Heart right ventricle (tissue), 16 donors: ENCODE measurements around the gene ARRDC3. TPM values are rescaled to one million over a fixed set of nuclear protein-coding genes. Genes with fewer than 3 reads are reported as not detected.
"Not testable (repeated sequence)": the region's sequence is repeated elsewhere in the genome, so short reads cannot be mapped to it uniquely, and the experiment has no call there.

Experiments used
- ATAC-seq, 8 donors: fragments of 200-7000 bp; cut with Tn5 transposase; one replicate each; pipeline ENCODE4 v1.9.1; 2020; ENCODE audit warnings: mild to moderate bottlenecking in 8 of 8, moderate library complexity in 8 of 8, moderate number of reproducible peaks in 1 of 8
- DNase-seq, 2 donors: peaks; one replicate each; pipeline ENCODE4 v3.0.0-alpha.2; 2020
- H3K27ac ChIP-seq, 10 donors: fragments of 200-600 bp; sonication (generic) in 2 of 10; one replicate each; pipeline versions ENCODE4 v1.5.0 to v1.8.0; 2020 to 2022; ENCODE audit warnings: mild to moderate bottlenecking in 3 of 10
- H3K27me3 ChIP-seq, 7 donors: fragments of 200-600 bp; one replicate each; pipeline ENCODE4 v1.8.0; 2021 to 2022; ENCODE audit warnings: mild to moderate bottlenecking in 2 of 7
- H3K36me3 ChIP-seq, 9 donors: fragments of 200-600 bp; sonication (generic) in 1 of 9; one replicate each; pipeline versions ENCODE4 v1.5.0 to v1.8.0; 2020 to 2022; ENCODE audit warnings: mild to moderate bottlenecking in 2 of 9
- H3K4me1 ChIP-seq, 9 donors: fragments of 200-600 bp; sonication (generic) in 1 of 9; one replicate each; pipeline versions ENCODE4 v1.5.0 to v1.8.0; 2020 to 2022; ENCODE audit warnings: mild to moderate bottlenecking in 4 of 9
- H3K4me3 ChIP-seq, 10 donors: fragments of 200-600 bp; sonication (generic) in 2 of 10; one replicate each; pipeline versions ENCODE4 v1.5.0 to v1.8.0; 2020 to 2022; ENCODE audit warnings: mild to moderate bottlenecking in 7 of 10, moderate library complexity in 2 of 10
- H3K9me3 ChIP-seq, 11 donors: fragments of 200-600 bp in 10 of 11; sonication (generic) in 2 of 11; one replicate each; pipeline versions ENCODE4 v1.5.0 to v1.8.0; 2013 to 2022; ENCODE audit warnings: mild to moderate bottlenecking in 2 of 11, control low read depth in 1 of 11, moderate library complexity in 1 of 11
- CTCF ChIP-seq, 9 donors: fragments of 200-600 bp; sonication (generic) in 2 of 9; IDR thresholded peaks; one replicate each; pipeline versions ENCODE4 v1.5.0 to v1.8.0; 2021 to 2022; ENCODE audit warnings: antibody characterized with exemption in 9 of 9, mild to moderate bottlenecking in 5 of 9, moderate library complexity in 1 of 9
- WGBS, 2 donors: extraction: QIAGEN DNeasy Blood & Tissue Kit; methylation state at CpG; one replicate each; pipeline ENCODE4 v1.1.7; 2013; ENCODE audit warnings: inconsistent platforms in 1 of 2; 5-methylcytosine and 5-hydroxymethylcytosine counted together
- intact Hi-C, 10 donors: fragments of 100-400 bp; cut with DNase I; formaldehyde crosslinking; loops; one replicate each; pipeline versions ENCODE4 v1.11.1 to v1.14.2; 2022
- polyA plus RNA-seq, 2 donors: library from polyadenylated mRNA; stranded (reverse); fragments of 200-250 nt; gene quantifications; one replicate each; pipeline ENCODE4 v1.2.3, GENCODE V29; 2013
- total RNA-seq, 10 donors: library from RNA; stranded (reverse); fragmentation: NEBNext Ultra II Directional in 3 of 10; extraction: Animal tissue kit (Norgen Biotek cat#: 25700) in 3 of 10; gene quantifications; one replicate each; pipeline versions ENCODE4 v1.2.1 to v1.2.4, GENCODE V29; 2021 to 2023
- donor health status: Arrhythmogenic right ventricular cardiomyopathy.
- donor health status: ischemic (EF 13 %, LVEDD 7.1; RV severe dilation, severe dysfunction).
- donor health status: healthy with polysubstance abuse.
- donor health status: DM: no; HTN: yes; CAD: no.
- donor health status: DM: no; HTN: no; CAD: no.
- donor health status: ischemic (EF 25% LVEDD 6.9; RV normal size, moderate dysfunction).
- donor health status: ischemic (EF 25% LVEDD 5.7; RV mildly dilated, moderate dysfunction).
- donor health status: healthy.
- donor health status: DM: yes; HTN: yes; CAD: no.
- donor health status: Ischemic cardiomyopathy.
- donor health status: ischemic (EF 35%, LVEDD 5.7; RV mildly dilated, moderate dysfunction).
- donor health status: nonischemic (EF 11% LVEDD 7.7; RV severe dilation, severe dysfunction).
- donor health status: DM: yes; HTN: yes; CAD: no.
- donor health status: PGD.
- donor health status: ischemic (EF 29% LVEDD 5.4; RV normal size, mild dysfunction).
- donor health status: nonischemic (EF 23%, LVEDD 6.1; RV moderate dilation, normal function).

Gene ARRDC3
- total and polyA plus RNA-seq, 12 donors = 4.8 to 61.5 (median 17.7) TPM

GRCh38 chr5:91331705-91332104 lies 51.4 kb downstream of the ARRDC3 start:
- no peak for ATAC-seq
- Histone ChIP-seq H3K36me3 (no peaks in the 10 kb centered on the region), H3K4me3 (no peak overlapping the region), H3K4me1 (no peaks in the 10 kb centered on the region), H3K9me3 (no peaks in the 10 kb centered on the region), H3K27me3 (no peaks in the 10 kb centered on the region), H3K27ac (no peak overlapping the region)
- intact Hi-C loops = no loop called here
- 94 to 97% methylated on average over 1 of the region's 1 CpG for WGBS, 2 donors
- DNase-seq = no peak
- TF ChIP-seq CTCF (IDR thresholded peaks at IDR 0.05) = no peak

- no peaks in the 10 kb centered on the region for H3K4me1 ChIP-seq
- H3K36me3 ChIP-seq = no peaks in the 10 kb centered on the region
- intact Hi-C loops = no loop called here
- no peaks in the 10 kb centered on the region for H3K27me3 ChIP-seq
- ATAC-seq = no peak
- no peak overlapping the region for H3K27ac ChIP-seq
- H3K4me3 ChIP-seq = no peak overlapping the region
- no peak for TF ChIP-seq CTCF (IDR thresholded peaks at IDR 0.05)
- H3K9me3 ChIP-seq = no peaks in the 10 kb centered on the region
- WGBS, 2 donors = 87 to 92% methylated on average over 1 of the region's 1 CpG
- DNase-seq = no peak
Measured at GRCh38 chr5:91329283-91329682, 53.8 kb downstream of the ARRDC3 start.

GRCh38 chr5:91328743-91329142 lies 54.4 kb downstream of the ARRDC3 start:
- no peak overlapping the region for H3K27ac ChIP-seq
- intact Hi-C loops = no loop called here

GRCh38 chr5:91322981-91323380 lies 60.1 kb downstream of the ARRDC3 start:
- not testable (repeated sequence) for H3K4me3 ChIP-seq, H3K4me1 ChIP-seq, H3K9me3 ChIP-seq, DNase-seq, H3K27ac ChIP-seq, ATAC-seq, H3K27me3 ChIP-seq, H3K36me3 ChIP-seq
- intact Hi-C loops = loop anchor here in 1 of 10 donors (5.0 kb wide), 1 partner anchor 44 kb away; no protein-coding TSS in a partner anchor
- WGBS, 2 donors = 90 to 91% methylated on average over 4 of the region's 4 CpGs

More at GRCh38 chr5:91328743-91329142, 54.4 kb downstream of the ARRDC3 start:
- H3K4me1 ChIP-seq = no peaks in the 10 kb centered on the region
- WGBS, 2 donors = 77% methylated on average over 4 of the region's 4 CpGs
- no peak overlapping the region for H3K4me3 ChIP-seq
- no peaks in the 10 kb centered on the region for H3K36me3 ChIP-seq
- DNase-seq = no peak
- no peak for TF ChIP-seq CTCF (IDR thresholded peaks at IDR 0.05)
- no peak for ATAC-seq
- no peaks in the 10 kb centered on the region for H3K27me3 ChIP-seq
- no peaks in the 10 kb centered on the region for H3K9me3 ChIP-seq

GRCh38 chr5:91319667-91320066 lies 63.5 kb downstream of the ARRDC3 start:
- Histone ChIP-seq H3K9me3 (no peaks in the 10 kb centered on the region), H3K36me3 (no peaks in the 10 kb centered on the region), H3K4me3 (no peak overlapping the region), H3K27ac (no peak overlapping the region), H3K4me1 (peaks cover 0 to 14% (median 0%) of the 10 kb centered on the region in 9 donors), H3K27me3 (no peaks in the 10 kb centered on the region)
- no peak for TF ChIP-seq CTCF (IDR thresholded peaks at IDR 0.05)
- intact Hi-C loops = loop anchor here in 3 of 10 donors (5.0 to 10.0 kb wide), 2 partner anchors 48 to 55 kb away; no protein-coding TSS in a partner anchor
- no peak for ATAC-seq
- DNase-seq = no peak
- WGBS, 2 donors = 94 to 99% methylated on average over 2 of the region's 2 CpGs
